K562 (cell line): ENCODE data around the gene TUBB4B. TPM values are rescaled to one million over a fixed set of nuclear protein-coding genes. Genes with fewer than 3 reads are reported as not detected.
A peak's percentile ranks its signal among the peaks of the same experiment; 100 is the strongest.

Source experiments
- CAMTA2 ChIP-seq: fragments of 250-450 bp; sonication (Bioruptor Pico); conservative IDR thresholded peaks from 2 replicates; pipeline ENCODE4 v1.5.1; 2022
- CBFA2T2 ChIP-seq: fragments of 450-650 bp; conservative IDR thresholded peaks from 2 replicates; pipeline ENCODE4 v1.6.1; 2017; ENCODE audit warnings: mild to moderate bottlenecking
- CEBPG ChIP-seq, 3 experiments: fragments of 200-800 bp in 1 of 3; sonication (Bioruptor generic) in 1 of 3; sonication (generic) in 1 of 3; formaldehyde crosslinking in 1 of 3; IDR thresholded peaks in 2 of 3; conservative IDR thresholded peaks in 1 of 3; 2 replicates each; pipeline versions ENCODE4 v1.6.1 to v1.8.0; 2016 to 2022; ENCODE audit warnings: missing compliant biosample characterization in 2 of 3, missing genetic modification characterization in 2 of 3, mild to moderate bottlenecking in 1 of 3, missing genetic modification reagents in 1 of 3
- HNRNPLL ChIP-seq: fragments of 200-400 bp; formaldehyde crosslinking; IDR thresholded peaks from 2 replicates; pipeline ENCODE4 v1.6.1; 2017; ENCODE audit warnings: low read length, low read depth, mild to moderate bottlenecking; ENCODE audit not compliant: poor library complexity, severe bottlenecking
- MAFF ChIP-seq: IDR thresholded peaks from 2 replicates; pipeline ENCODE4 v1.6.1; 2012; ENCODE audit warnings: low read length, improper control_type of control experiment
- RUNX1 ChIP-seq: sonication (generic); IDR thresholded peaks from 2 replicates; pipeline ENCODE4 v1.6.1; 2016; ENCODE audit warnings: antibody characterized with exemption, low read depth
- TBP ChIP-seq: optimal IDR thresholded peaks from 2 replicates; pipeline ENCODE3; 2011; ENCODE audit warnings: low read depth, low read length, improper control_type of control experiment
- WHSC1 ChIP-seq: IDR thresholded peaks from one replicate; pipeline ENCODE4 v1.6.1; 2012; ENCODE audit warnings: low read length, control low read depth, inconsistent platforms
- ZNF197 ChIP-seq: fragments of 200-800 bp; sonication (Bioruptor generic); IDR thresholded peaks from 2 replicates; pipeline ENCODE4 v1.6.1; 2016; ENCODE audit warnings: low read depth, missing genetic modification characterization, missing compliant biosample characterization
- polyA plus RNA-seq, 8 experiments: library from polyadenylated mRNA; depleted of rRNA in 4 of 8; stranded (reverse) in 5 of 8; unstranded in 3 of 8; fragments of >200 nt; fragmentation: Nextera tagmentation in 2 of 8; fragmentation: Illumina TruSeq in 1 of 8; extraction: Ambion mirVana in 2 of 8; extraction: Trizol in 1 of 8; gene quantifications; 2 replicates each; pipeline versions ENCODE4 v1.2.1 to v1.2.3, GENCODE V29; 2011 to 2014; ENCODE audit warnings: inconsistent platforms in 1 of 8, missing spikeins in 1 of 8
- total RNA-seq, 7 experiments: library from RNA; depleted of rRNA in 6 of 7; stranded (reverse); fragments of >200 nt in 6 of 7; fragmentation: Illumina TruSeq in 2 of 7; extraction: Trizol in 2 of 7; gene quantifications; 2 replicates each; pipeline versions ENCODE4 v1.2.1 to v1.2.3, GENCODE V29; 2011 to 2021; ENCODE audit warnings: low replicate concordance in 1 of 7
- TF ChIP-seq, protein P1 (sequence below): fragments of 250-450 bp; sonication (Bioruptor Pico); IDR thresholded peaks from 2 replicates; pipeline ENCODE4 v1.5.0; 2020; ENCODE audit warnings: mild to moderate bottlenecking
- TF ChIP-seq, protein P2 (sequence below): sonication (generic); formaldehyde crosslinking; IDR thresholded peaks from 2 replicates; pipeline ENCODE4 v1.8.0; 2022; ENCODE audit warnings: mild to moderate bottlenecking, low read depth, missing genetic modification reagents
- TF ChIP-seq, protein P3 (sequence below): fragments of 450-650 bp; IDR thresholded peaks from 2 replicates; pipeline ENCODE4 v1.6.1; 2017; ENCODE audit warnings: antibody characterized with exemption
- TF ChIP-seq, protein P4 (sequence below): IDR thresholded peaks from 2 replicates; pipeline ENCODE4 v1.6.1; 2012; ENCODE audit warnings: low read depth, low read length, improper control_type of control experiment, borderline replicate concordance
- TF ChIP-seq, protein P5 (sequence below): fragments of 450-650 bp; formaldehyde crosslinking; IDR thresholded peaks from 2 replicates; pipeline ENCODE4 v1.4.0; 2022; ENCODE audit warnings: missing genetic modification characterization
- TF ChIP-seq, protein P6 (sequence below): sonication (generic); formaldehyde crosslinking; IDR thresholded peaks from 2 replicates; pipeline ENCODE4 v1.9.0; 2022; ENCODE audit warnings: mild to moderate bottlenecking, missing genetic modification reagents
- TF ChIP-seq, protein P7 (sequence below): fragments of 450-650 bp; IDR thresholded peaks from 2 replicates; pipeline ENCODE4 v1.6.1; 2016; ENCODE audit warnings: antibody characterized with exemption

The TUBB4B gene
- total and polyA plus RNA-seq, 9 of the 15 experiments (the other 6 are each of a cell fraction or from before 2014, with no cell fraction given), result 24.1 to 443 (median 268) TPM

DNA sequence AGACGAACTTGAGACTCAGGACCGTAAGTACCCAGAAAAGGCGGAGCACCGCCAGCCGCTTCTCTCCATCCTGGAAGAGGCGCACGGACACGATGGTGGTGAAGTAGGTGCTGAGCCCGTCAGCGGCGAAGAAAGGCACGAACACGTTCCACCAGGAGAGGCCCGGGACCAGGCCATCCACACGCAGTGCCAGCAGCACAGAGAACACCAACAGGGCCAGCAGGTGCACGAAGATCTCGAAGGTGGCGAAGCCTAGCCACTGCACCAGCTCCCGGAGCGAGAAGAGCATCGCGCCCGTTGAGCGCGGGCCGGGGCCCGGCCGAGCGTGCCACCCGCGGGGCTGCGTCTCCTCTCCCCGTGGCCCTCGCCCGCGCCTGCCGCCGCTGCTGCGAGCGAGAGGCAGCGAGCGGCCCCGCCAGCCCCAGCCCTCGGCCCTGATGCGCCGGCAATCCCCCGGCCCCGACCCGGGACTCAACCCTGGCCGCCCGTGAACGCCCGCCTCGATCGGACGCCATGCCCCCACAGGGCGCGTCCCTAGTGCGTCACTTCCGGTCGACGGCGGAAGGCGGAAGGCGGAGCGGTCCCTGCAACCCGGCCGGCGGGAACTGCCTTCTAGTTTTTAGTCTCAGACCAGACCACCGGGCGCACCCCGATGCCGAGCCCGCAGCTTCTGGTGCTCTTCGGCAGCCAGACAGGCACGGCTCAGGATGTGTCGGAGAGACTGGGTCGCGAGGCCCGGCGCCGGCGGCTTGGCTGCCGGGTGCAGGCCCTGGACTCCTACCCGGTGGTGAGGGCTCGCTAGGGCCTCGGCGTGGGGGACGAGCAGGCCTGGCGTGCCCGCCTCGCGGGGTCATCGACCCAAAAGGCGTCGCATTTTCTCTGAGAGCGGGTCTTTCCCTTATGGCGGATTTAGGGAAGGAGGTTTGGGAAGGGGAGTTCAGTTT lies 35.7 kb upstream of the TUBB4B start, which contains the start of the genes NDOR1 and TMEM203 (continued):
- no peak for TF ChIP-seq HNRNPLL
- TF ChIP-seq, protein P1, sequence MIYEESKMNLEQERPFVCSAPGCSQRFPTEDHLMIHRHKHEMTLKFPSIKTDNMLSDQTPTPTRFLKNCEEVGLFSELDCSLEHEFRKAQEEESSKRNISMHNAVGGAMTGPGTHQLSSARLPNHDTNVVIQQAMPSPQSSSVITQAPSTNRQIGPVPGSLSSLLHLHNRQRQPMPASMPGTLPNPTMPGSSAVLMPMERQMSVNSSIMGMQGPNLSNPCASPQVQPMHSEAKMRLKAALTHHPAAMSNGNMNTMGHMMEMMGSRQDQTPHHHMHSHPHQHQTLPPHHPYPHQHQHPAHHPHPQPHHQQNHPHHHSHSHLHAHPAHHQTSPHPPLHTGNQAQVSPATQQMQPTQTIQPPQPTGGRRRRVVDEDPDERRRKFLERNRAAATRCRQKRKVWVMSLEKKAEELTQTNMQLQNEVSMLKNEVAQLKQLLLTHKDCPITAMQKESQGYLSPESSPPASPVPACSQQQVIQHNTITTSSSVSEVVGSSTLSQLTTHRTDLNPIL (CRISPR knock-in tag), result no peak
- TF ChIP-seq RUNX1, result no peak
- TF ChIP-seq, protein P2, sequence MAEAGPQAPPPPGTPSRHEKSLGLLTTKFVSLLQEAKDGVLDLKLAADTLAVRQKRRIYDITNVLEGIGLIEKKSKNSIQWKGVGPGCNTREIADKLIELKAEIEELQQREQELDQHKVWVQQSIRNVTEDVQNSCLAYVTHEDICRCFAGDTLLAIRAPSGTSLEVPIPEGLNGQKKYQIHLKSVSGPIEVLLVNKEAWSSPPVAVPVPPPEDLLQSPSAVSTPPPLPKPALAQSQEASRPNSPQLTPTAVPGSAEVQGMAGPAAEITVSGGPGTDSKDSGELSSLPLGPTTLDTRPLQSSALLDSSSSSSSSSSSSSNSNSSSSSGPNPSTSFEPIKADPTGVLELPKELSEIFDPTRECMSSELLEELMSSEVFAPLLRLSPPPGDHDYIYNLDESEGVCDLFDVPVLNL, result no peak
- TF ChIP-seq MAFF, result no peak
- TF ChIP-seq ZNF197 (CRISPR knock-in tag), result no peak
- TF ChIP-seq, protein P3, sequence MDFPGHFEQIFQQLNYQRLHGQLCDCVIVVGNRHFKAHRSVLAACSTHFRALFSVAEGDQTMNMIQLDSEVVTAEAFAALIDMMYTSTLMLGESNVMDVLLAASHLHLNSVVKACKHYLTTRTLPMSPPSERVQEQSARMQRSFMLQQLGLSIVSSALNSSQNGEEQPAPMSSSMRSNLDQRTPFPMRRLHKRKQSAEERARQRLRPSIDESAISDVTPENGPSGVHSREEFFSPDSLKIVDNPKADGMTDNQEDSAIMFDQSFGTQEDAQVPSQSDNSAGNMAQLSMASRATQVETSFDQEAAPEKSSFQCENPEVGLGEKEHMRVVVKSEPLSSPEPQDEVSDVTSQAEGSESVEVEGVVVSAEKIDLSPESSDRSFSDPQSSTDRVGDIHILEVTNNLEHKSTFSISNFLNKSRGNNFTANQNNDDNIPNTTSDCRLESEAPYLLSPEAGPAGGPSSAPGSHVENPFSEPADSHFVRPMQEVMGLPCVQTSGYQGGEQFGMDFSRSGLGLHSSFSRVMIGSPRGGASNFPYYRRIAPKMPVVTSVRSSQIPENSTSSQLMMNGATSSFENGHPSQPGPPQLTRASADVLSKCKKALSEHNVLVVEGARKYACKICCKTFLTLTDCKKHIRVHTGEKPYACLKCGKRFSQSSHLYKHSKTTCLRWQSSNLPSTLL, result no peak
- TF ChIP-seq CBFA2T2, result no peak
- TF ChIP-seq, protein P4, sequence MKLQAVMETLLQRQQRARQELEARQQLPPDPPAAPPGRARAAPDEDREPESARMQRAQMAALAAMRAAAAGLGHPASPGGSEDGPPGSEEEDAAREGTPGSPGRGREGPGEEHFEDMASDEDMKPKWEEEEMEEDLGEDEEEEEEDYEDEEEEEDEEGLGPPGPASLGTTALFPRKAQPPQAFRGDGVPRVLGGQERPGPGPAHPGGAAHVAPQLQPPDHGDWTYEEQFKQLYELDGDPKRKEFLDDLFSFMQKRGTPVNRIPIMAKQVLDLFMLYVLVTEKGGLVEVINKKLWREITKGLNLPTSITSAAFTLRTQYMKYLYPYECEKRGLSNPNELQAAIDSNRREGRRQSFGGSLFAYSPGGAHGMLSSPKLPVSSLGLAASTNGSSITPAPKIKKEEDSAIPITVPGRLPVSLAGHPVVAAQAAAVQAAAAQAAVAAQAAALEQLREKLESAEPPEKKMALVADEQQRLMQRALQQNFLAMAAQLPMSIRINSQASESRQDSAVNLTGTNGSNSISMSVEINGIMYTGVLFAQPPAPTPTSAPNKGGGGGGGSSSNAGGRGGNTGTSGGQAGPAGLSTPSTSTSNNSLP, result no peak
- no peak for TF ChIP-seq WHSC1
- TF ChIP-seq CEBPG (CRISPR knock-in tag; IDR thresholded peaks at IDR 0.05), result no peak
- TF ChIP-seq CEBPG (tag; conservative IDR thresholded peaks at IDR 0.05 in 1 of 2, IDR thresholded peaks at IDR 0.05 in 1 of 2), result no peak
- TF ChIP-seq, protein P5, sequence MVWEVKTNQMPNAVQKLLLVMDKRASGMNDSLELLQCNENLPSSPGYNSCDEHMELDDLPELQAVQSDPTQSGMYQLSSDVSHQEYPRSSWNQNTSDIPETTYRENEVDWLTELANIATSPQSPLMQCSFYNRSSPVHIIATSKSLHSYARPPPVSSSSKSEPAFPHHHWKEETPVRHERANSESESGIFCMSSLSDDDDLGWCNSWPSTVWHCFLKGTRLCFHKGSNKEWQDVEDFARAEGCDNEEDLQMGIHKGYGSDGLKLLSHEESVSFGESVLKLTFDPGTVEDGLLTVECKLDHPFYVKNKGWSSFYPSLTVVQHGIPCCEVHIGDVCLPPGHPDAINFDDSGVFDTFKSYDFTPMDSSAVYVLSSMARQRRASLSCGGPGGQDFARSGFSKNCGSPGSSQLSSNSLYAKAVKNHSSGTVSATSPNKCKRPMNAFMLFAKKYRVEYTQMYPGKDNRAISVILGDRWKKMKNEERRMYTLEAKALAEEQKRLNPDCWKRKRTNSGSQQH (CRISPR knock-in tag), result no peak
- TF ChIP-seq, protein P6, sequence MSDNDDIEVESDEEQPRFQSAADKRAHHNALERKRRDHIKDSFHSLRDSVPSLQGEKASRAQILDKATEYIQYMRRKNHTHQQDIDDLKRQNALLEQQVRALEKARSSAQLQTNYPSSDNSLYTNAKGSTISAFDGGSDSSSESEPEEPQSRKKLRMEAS, result no peak; the same call in 1 of the 2 replicates
- peak; percentile 82 for TF ChIP-seq TBP
- TF ChIP-seq CAMTA2 (CRISPR knock-in tag), result no peak
- TF ChIP-seq, protein P7, sequence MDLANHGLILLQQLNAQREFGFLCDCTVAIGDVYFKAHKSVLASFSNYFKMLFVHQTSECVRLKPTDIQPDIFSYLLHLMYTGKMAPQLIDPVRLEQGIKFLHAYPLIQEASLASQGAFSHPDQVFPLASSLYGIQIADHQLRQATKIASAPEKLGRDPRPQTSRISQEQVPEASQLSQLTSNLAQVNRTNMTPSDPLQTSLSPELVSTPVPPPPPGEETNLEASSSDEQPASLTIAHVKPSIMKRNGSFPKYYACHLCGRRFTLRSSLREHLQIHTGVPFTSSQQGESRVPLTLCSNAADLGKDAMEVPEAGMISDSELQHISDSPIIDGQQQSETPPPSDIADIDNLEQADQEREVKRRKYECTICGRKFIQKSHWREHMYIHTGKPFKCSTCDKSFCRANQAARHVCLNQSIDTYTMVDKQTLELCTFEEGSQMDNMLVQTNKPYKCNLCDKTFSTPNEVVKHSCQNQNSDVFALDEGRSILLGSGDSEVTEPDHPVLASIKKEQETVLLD, result no peak
